Ascending aorta (tissue), 2 donors: ENCODE results near the gene STX1A. TPM values are rescaled to one million over a fixed set of nuclear protein-coding genes. Genes with fewer than 3 reads are reported as not detected.

Experiments
- DNase-seq, 2 donors: peaks; one replicate each; pipeline ENCODE4 v3.0.0-alpha.2; 2019; ENCODE audit warnings: low spot score in 2 of 2
- H3K27ac ChIP-seq, 2 donors: fragments of 200-600 bp; sonication (generic); one replicate each; pipeline ENCODE4 v1.5.1; 2016 to 2017; ENCODE audit warnings: mild to moderate bottlenecking in 1 of 2
- H3K27me3 ChIP-seq: fragments of 200-600 bp; sonication (generic); one replicate; pipeline ENCODE4 v1.5.1; 2017
- H3K36me3 ChIP-seq, 2 donors: fragments of 200-600 bp; sonication (generic); one replicate each; pipeline ENCODE4 v1.5.1; 2016
- H3K4me1 ChIP-seq, 2 donors: fragments of 200-600 bp; sonication (generic); one replicate each; pipeline ENCODE4 v1.5.1; 2016 to 2017; ENCODE audit warnings: mild to moderate bottlenecking in 1 of 2
- H3K4me3 ChIP-seq, 2 donors: fragments of 200-600 bp; sonication (generic); one replicate each; pipeline ENCODE4 v1.5.1; 2016 to 2017; ENCODE audit warnings: mild to moderate bottlenecking in 1 of 2
- H3K9me3 ChIP-seq, 2 donors: fragments of 200-600 bp; sonication (generic); one replicate each; pipeline ENCODE4 v1.5.1; 2016
- CTCF ChIP-seq, 3 experiments: fragments of 200-600 bp in 2 of 3; fragments of 450-650 bp in 1 of 3; sonication (generic) in 2 of 3; IDR thresholded peaks; one replicate each; pipeline ENCODE4 v1.5.1; 2016 to 2019; ENCODE audit warnings: antibody characterized with exemption in 3 of 3, mild to moderate bottlenecking in 1 of 3, moderate library complexity in 1 of 3
- intact Hi-C: fragments of 100-400 bp; cut with DNase I; formaldehyde crosslinking; loops from one replicate; pipeline ENCODE4 v1.15.1; 2023
- total RNA-seq: library from RNA; depleted of rRNA; stranded (reverse); fragments of >200 nt; gene quantifications from one replicate; pipeline ENCODE4 v1.1.0, GENCODE V29; 2016

STX1A gene
- total RNA-seq, 1 donor from 2014 or later: 13.1 TPM

- Histone ChIP-seq H3K27ac (no peak overlapping the region), H3K27me3 (no peaks in the 10 kb centered on the region), H3K36me3 (peaks cover 14 to 19% of the 10 kb centered on the region in 2 donors), H3K4me3 (no peak overlapping the region), H3K4me1 (no peaks in the 10 kb centered on the region), H3K9me3 (no peaks in the 10 kb centered on the region)
- DNase-seq: no peak
- intact Hi-C loops: no loop called here
- no peak for TF ChIP-seq CTCF (IDR thresholded peaks at IDR 0.05)
Observed at GRCh38 chr7:73674468-73675124, 44.9 kb downstream of the STX1A start.

- no peaks in the 10 kb centered on the region for H3K9me3 ChIP-seq
- no peak overlapping the region for H3K4me3 ChIP-seq
- H3K27ac ChIP-seq: no peak overlapping the region
- H3K4me1 ChIP-seq: peaks cover 4 to 11% of the 10 kb centered on the region in 2 donors
- DNase-seq: no peak
- intact Hi-C loops: no loop called here
- H3K27me3 ChIP-seq: no peaks in the 10 kb centered on the region
- no peak for TF ChIP-seq CTCF (IDR thresholded peaks at IDR 0.05)
- H3K36me3 ChIP-seq: no peaks in the 10 kb centered on the region
Observed at GRCh38 chr7:73671857-73672445, 47.5 kb downstream of the STX1A start.

GRCh38 chr7:73671322-73671661 is 48.2 kb downstream of the STX1A start:
- Histone ChIP-seq H3K4me3 (no peak overlapping the region), H3K36me3 (no peaks in the 10 kb centered on the region), H3K27ac (no peak overlapping the region), H3K9me3 (no peaks in the 10 kb centered on the region), H3K4me1 (peaks cover 4 to 11% of the 10 kb centered on the region in 2 donors), H3K27me3 (no peaks in the 10 kb centered on the region)
- DNase-seq: no peak
- no peak for TF ChIP-seq CTCF (IDR thresholded peaks at IDR 0.05)
- intact Hi-C loops: no loop called here

GRCh38 chr7:73669858-73670385 is 49.5 kb downstream of the STX1A start:
- no peak for TF ChIP-seq CTCF (IDR thresholded peaks at IDR 0.05)
- no peak overlapping the region for H3K27ac ChIP-seq
- intact Hi-C loops: loop anchor here (2.0 kb wide), 1 partner anchor 51 kb away; no protein-coding TSS in a partner anchor

GRCh38 chr7:73669288-73669701 is 50.2 kb downstream of the STX1A start:
- intact Hi-C loops: loop anchor here (2.0 kb wide), 1 partner anchor 52 kb away; no protein-coding TSS in a partner anchor
- no peak overlapping the region for H3K27ac ChIP-seq
- DNase-seq: no peak
- no peaks in the 10 kb centered on the region for H3K9me3 ChIP-seq
- no peaks in the 10 kb centered on the region for H3K36me3 ChIP-seq
- TF ChIP-seq CTCF (IDR thresholded peaks at IDR 0.05): no peak
- H3K27me3 ChIP-seq: no peaks in the 10 kb centered on the region
- H3K4me1 ChIP-seq: peaks cover 4 to 11% of the 10 kb centered on the region in 2 donors
- peak overlapping the region in 1 of 2 donors; percentile 69 for H3K4me3 ChIP-seq

More at GRCh38 chr7:73669858-73670385, 49.5 kb downstream of the STX1A start:
- H3K4me1 ChIP-seq: peaks cover 4 to 11% of the 10 kb centered on the region in 2 donors
- H3K4me3 ChIP-seq: no peak overlapping the region
- H3K27me3 ChIP-seq: no peaks in the 10 kb centered on the region
- H3K36me3 ChIP-seq: no peaks in the 10 kb centered on the region
- no peak for DNase-seq
- H3K9me3 ChIP-seq: no peaks in the 10 kb centered on the region
